HCT116 (cell line): ENCODE results near the gene ISL2. TPM values are rescaled to one million over a fixed set of nuclear protein-coding genes. Genes with fewer than 3 reads are reported as not detected.

Source experiments
- ATAC-seq: fragments of 200-7000 bp; cut with Tn5 transposase; 2 replicates; pipeline ENCODE4 v1.9.1; 2020; ENCODE audit warnings: mild to moderate bottlenecking, moderate library complexity
- BruUV-seq: library from RNA; stranded (reverse); fragments of 400-500 nt; replicated peaks from 2 replicates; lab custom pipeline; 2021; lab: Mats Ljungman, UMichigan
- CTCF ChIA-PET: fragments of 300-600 bp; sonication (Branson Sonifier 250); formaldehyde crosslinking; loops from one replicate; lab custom pipeline; 2021; ENCODE audit warnings: antibody characterized with exemption; lab: Charles Lee
- POLR2A ChIA-PET: fragments of 300-600, 350-600 bp; sonication (Branson Sonifier 250); formaldehyde crosslinking; loops from one replicate; lab custom pipeline; 2021; ENCODE audit warnings: antibody characterized with exemption; lab: Charles Lee
- RAD21 ChIA-PET, 2 experiments: fragments of 300-600 bp; sonication (Branson Sonifier 250); formaldehyde crosslinking; loops; one replicate each; lab custom pipeline; 2023; ENCODE audit warnings: low total read pairs in 2 of 2; ENCODE audit not compliant: uncharacterized antibody in 2 of 2, unreplicated experiment in 2 of 2, low non-redundant PET in 1 of 2; lab: Charles Lee
- DNase-seq: peaks from one replicate; pipeline ENCODE4 v3.0.0-alpha.2; 2010; ENCODE audit warnings: low read depth, low spot score
- H2AFZ ChIP-seq: fragments of 200-600 bp; shearing (Covaris generic), sonication (generic); 2 replicates; pipeline ENCODE4 v1.6.1; 2017; ENCODE audit warnings: low read depth, mixed run types, mixed read lengths, antibody characterized with exemption, low read length; ENCODE audit not compliant: poor library complexity, severe bottlenecking
- H3K27ac ChIP-seq: 2 replicates; pipeline ENCODE4 v1.5.1; 2012; ENCODE audit warnings: low read depth, low read length
- H3K27me3 ChIP-seq: fragments of 200-600 bp; sonication (generic); 2 replicates; pipeline ENCODE4 v1.6.1; 2016; ENCODE audit warnings: mixed run types, low read length, mixed read lengths; ENCODE audit not compliant: insufficient read depth
- H3K36me3 ChIP-seq, 2 experiments: fragments of 200-500 bp in 1 of 2; fragments of 200-600 bp in 1 of 2; sonication (Bioruptor generic) in 1 of 2; sonication (generic) in 1 of 2; 2 replicates each; pipeline versions ENCODE4 v1.5.1 to v1.6.1; 2014 to 2016; ENCODE audit warnings: low read length in 2 of 2, inconsistent platforms in 1 of 2, mixed read lengths in 1 of 2, mixed run types in 1 of 2; ENCODE audit not compliant: insufficient read depth in 2 of 2, control insufficient read depth in 1 of 2
- H3K4me1 ChIP-seq, 2 experiments: fragments of 200-600 bp in 1 of 2; sonication (generic) in 1 of 2; 2 replicates each; pipeline versions ENCODE4 v1.5.1 to v1.6.1; 2012 to 2017; ENCODE audit warnings: low read length in 2 of 2, inconsistent platforms in 1 of 2, mild to moderate bottlenecking in 1 of 2, mixed read lengths in 1 of 2, mixed run types in 1 of 2, moderate library complexity in 1 of 2; ENCODE audit not compliant: insufficient read depth in 2 of 2, control insufficient read depth in 1 of 2
- H3K4me2 ChIP-seq: fragments of 200-600 bp; sonication (generic); 2 replicates; pipeline ENCODE4 v1.6.1; 2017; ENCODE audit warnings: mixed run types, low read length, mixed read lengths
- H3K4me3 ChIP-seq, 2 experiments: fragments of 200-600 bp in 1 of 2; sonication (generic) in 1 of 2; replicated peaks in 1 of 2; 2 replicates each; pipeline ENCODE4 v1.5.1; 2011 to 2016; ENCODE audit warnings: low read length in 2 of 2, control low read depth in 1 of 2, low read depth in 1 of 2, mild to moderate bottlenecking in 1 of 2, mixed read lengths in 1 of 2, mixed run types in 1 of 2
- H3K79me2 ChIP-seq: fragments of 200-600 bp; sonication (generic); 2 replicates; pipeline ENCODE4 v1.6.1; 2017; ENCODE audit warnings: mild to moderate bottlenecking, mixed run types, low read length, moderate library complexity, mixed read lengths; ENCODE audit not compliant: insufficient read depth
- H3K9ac ChIP-seq: fragments of 200-600 bp; sonication (generic); 2 replicates; pipeline ENCODE4 v1.6.1; 2016; ENCODE audit warnings: low read length, mixed read lengths
- H3K9me2 ChIP-seq: fragments of 200-600 bp; sonication (generic), shearing (Covaris generic); 2 replicates; pipeline ENCODE4 v1.6.1; 2017; ENCODE audit warnings: mixed run types, mild to moderate bottlenecking, moderate library complexity; ENCODE audit not compliant: insufficient read depth
- H3K9me3 ChIP-seq, 2 experiments: fragments of 200-500 bp in 1 of 2; fragments of 200-600 bp in 1 of 2; sonication (Bioruptor generic) in 1 of 2; sonication (generic) in 1 of 2; 2 replicates each; pipeline ENCODE4 v1.6.1; 2014 to 2017; ENCODE audit warnings: low read length in 2 of 2, mixed read lengths in 2 of 2, inconsistent platforms in 1 of 2, low read depth in 1 of 2, mild to moderate bottlenecking in 1 of 2, mixed run types in 1 of 2, moderate library complexity in 1 of 2; ENCODE audit not compliant: control insufficient read depth in 1 of 2, insufficient read depth in 1 of 2
- H4K20me1 ChIP-seq: fragments of 200-600 bp; sonication (generic), shearing (Covaris generic); 2 replicates; pipeline ENCODE4 v1.6.1; 2017; ENCODE audit warnings: mixed run types, mild to moderate bottlenecking, moderate library complexity; ENCODE audit not compliant: insufficient read depth
- CTCF ChIP-seq, 3 experiments: fragments of 200-600 bp in 1 of 3; sonication (generic) in 1 of 3; IDR thresholded peaks in 2 of 3; conservative IDR thresholded peaks in 1 of 3; 2 replicates each; pipeline ENCODE4 v1.5.1; 2012 to 2017; ENCODE audit warnings: low read depth in 2 of 3, low read length in 2 of 3, antibody characterized with exemption in 1 of 3, borderline replicate concordance in 1 of 3, control low read depth in 1 of 3, mild to moderate bottlenecking in 1 of 3, mixed read lengths in 1 of 3, mixed run types in 1 of 3, moderate library complexity in 1 of 3; ENCODE audit not compliant: insufficient read depth in 1 of 3
- ELF1 ChIP-seq: IDR thresholded peaks from 2 replicates; pipeline ENCODE4 v1.6.1; 2012; ENCODE audit warnings: low read depth, borderline replicate concordance
- EZH2 ChIP-seq: fragments of 200-600 bp; sonication (generic); IDR thresholded peaks from 2 replicates; pipeline ENCODE4 v1.6.1; 2017; ENCODE audit warnings: antibody characterized with exemption, mixed run types
- FOSL1 ChIP-seq: IDR thresholded peaks from 2 replicates; pipeline ENCODE4 v1.6.1; 2012; ENCODE audit warnings: low read depth
- SRF ChIP-seq: IDR thresholded peaks from 2 replicates; pipeline ENCODE4 v1.6.1; 2012; ENCODE audit warnings: low read depth
- TCF7L2 ChIP-seq: IDR thresholded peaks from 2 replicates; pipeline ENCODE4 v1.7.0; 2011; ENCODE audit warnings: borderline replicate concordance, inconsistent platforms; ENCODE audit not compliant: insufficient read depth, insufficient read length; ENCODE audit errors: extremely low read depth
- ZBTB33 ChIP-seq: IDR thresholded peaks from 2 replicates; pipeline ENCODE4 v1.6.1; 2011; ENCODE audit warnings: mild to moderate bottlenecking, low read length, moderate library complexity; ENCODE audit not compliant: insufficient replicate concordance; ENCODE audit errors: extremely low read depth
- ZFX ChIP-seq: fragments of 450-650 bp; IDR thresholded peaks from 2 replicates; pipeline ENCODE4 v1.6.1; 2017
- intact Hi-C: fragments of 100-400 bp; cut with micrococcal nuclease; formaldehyde crosslinking; loops from 2 replicates; pipeline ENCODE4 v1.10.0; 2022
- total RNA-seq: library from RNA; stranded (reverse); gene quantifications from one replicate; pipeline ENCODE4 v1.2.1, GENCODE V29; 2021; ENCODE audit not compliant: unreplicated experiment

Gene ISL2
- total RNA-seq, 1 experiment from 2014 or later, result 11.6 TPM

GRCh38 chr15:76358453-76358852 lies 21.9 kb downstream of the ISL2 start:
- H3K27me3 ChIP-seq, result no peaks in the 10 kb centered on the region
- H3K4me1 ChIP-seq, result no peaks in the 10 kb centered on the region
- no peak overlapping the region for H2AFZ ChIP-seq
- H3K9me2 ChIP-seq, result no peaks in the 10 kb centered on the region
- no peaks in the 10 kb centered on the region for H3K9me3 ChIP-seq
- H3K36me3 ChIP-seq, result no peaks in the 10 kb centered on the region
- no peak overlapping the region for H3K4me2 ChIP-seq
- no peak for DNase-seq
- TF ChIP-seq EZH2, result no peak
- TF ChIP-seq ZBTB33, result no peak
- TF ChIP-seq ZFX, result no peak
- TF ChIP-seq CTCF (IDR thresholded peaks at IDR 0.05 in 2 of 3, conservative IDR thresholded peaks at IDR 0.05 in 1 of 3; ENCODE audit: borderline replicate concordance in 1 of 3, insufficient read depth in 1 of 3, low read depth in 2 of 3, low read length in 2 of 3), result no peak
- no peak for TF ChIP-seq TCF7L2
- no peak for TF ChIP-seq SRF
- no peak for TF ChIP-seq FOSL1
- TF ChIP-seq ELF1, result no peak
- TF ChIP-seq, all 23 proteins: peak for 0
- Histone ChIP-seq H3K79me2 (no peaks in the 10 kb centered on the region), H3K9ac (no peak overlapping the region), H3K27ac (no peak overlapping the region), H4K20me1 (no peaks in the 10 kb centered on the region), H3K4me3 (no peak overlapping the region)
- intact Hi-C loops, result no loop called here
- RAD21 ChIA-PET, result no interaction called here
- BruUV-seq, result no TSS peak
- POLR2A ChIA-PET, result no interaction called here
- CTCF ChIA-PET, result no interaction called here
- ATAC-seq, result no peak
